ENCODE measurements around the gene RNPS1.

DNA sequence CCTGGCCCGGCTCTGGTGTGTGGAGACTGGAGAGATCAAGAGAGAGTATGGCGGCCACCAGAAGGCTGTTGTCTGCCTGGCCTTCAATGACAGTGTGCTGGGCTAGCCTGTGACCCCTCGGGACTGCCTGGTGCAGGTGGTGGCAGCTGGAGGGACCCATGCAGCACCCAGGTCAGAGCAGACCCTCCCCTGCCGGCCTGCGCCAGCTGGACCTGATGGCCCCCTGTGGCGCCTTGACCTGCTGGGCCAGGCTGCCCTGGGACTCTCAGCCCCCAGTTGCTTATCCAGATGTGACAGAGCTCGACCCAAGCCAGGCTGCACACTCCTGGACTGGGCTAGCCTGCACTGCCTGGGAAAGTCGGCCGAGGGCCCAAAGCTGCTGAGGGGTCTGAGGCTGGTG, 59.2 kb downstream of the RNPS1 start:
- no peak for TF ChIP-seq CTCF (IDR thresholded peaks at IDR 0.05)
- TF ChIP-seq ZFX (IDR thresholded peaks at IDR 0.05; ENCODE audit: borderline replicate concordance), result no peak

All from 22Rv1 (cell line).